ENCODE results near the gene TMEM170A. TPM values are rescaled to one million over a fixed set of nuclear protein-coding genes. Genes with fewer than 3 reads are reported as not detected.

Gene TMEM170A
- total and polyA plus RNA-seq, 2 of the 13 experiments (the other 11 are each of a cell fraction or from before 2014, with no cell fraction given): 35.7 to 39.7 TPM

DNA sequence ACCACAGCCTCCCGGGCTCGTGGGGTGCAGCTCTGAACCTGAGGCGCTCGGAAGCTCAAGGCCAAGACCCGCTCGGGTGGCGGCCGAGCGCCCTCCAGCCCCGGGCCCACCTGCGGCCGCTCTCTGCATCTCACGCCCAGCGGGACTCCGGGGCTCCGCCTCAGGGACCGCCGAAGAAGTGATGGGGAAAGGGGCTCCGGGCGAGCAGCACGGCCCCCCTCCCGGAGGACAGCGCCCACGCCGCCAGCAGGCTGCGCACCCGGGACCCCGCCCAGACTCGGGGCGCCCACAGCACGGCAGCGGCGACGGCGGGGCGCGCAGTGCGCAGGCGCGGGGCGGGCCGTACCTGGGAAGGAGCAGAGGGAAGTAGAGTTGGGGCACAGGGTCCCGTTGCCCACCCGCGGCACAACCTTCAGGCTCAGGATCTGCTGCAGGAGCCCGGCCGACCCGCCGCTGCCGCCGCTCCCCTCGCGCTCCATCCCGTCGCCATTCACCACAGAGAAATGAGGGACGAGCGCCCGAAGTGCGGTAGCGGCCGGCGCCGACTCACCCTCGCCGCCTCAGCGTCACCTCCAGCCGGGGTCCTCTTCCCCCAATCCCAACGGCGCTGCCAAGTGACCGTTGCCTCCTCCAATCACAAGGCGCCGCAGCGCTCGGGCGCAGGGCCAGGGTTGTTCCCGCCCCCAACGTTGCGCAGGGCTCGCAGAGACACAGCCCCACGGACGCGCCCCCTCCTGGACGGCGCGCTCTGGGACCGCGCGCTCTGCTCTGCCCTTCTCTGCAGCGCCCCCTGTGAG is at the start of gene TMEM170A (continued):
- no peak; the same call in 1 of the 2 replicates for TF ChIP-seq PAX8 (CRISPR knock-in tag; IDR thresholded peaks at IDR 0.05; ENCODE audit: borderline replicate concordance)
- peak; percentile 81 for TF ChIP-seq ZNF431 (CRISPR knock-in tag; IDR thresholded peaks at IDR 0.05; ENCODE audit: borderline replicate concordance, low read depth)
- TF ChIP-seq ZNF468 (CRISPR knock-in tag; IDR thresholded peaks at IDR 0.05): peak; percentile 50
- TF ChIP-seq ZNF143 (CRISPR knock-in tag; IDR thresholded peaks at IDR 0.05): peak; percentile 55
- peak; percentile 91 for TF ChIP-seq TAF1 (CRISPR knock-in tag; IDR thresholded peaks at IDR 0.05)
- peak; percentile 99 for TF ChIP-seq MIER3 (CRISPR knock-in tag; IDR thresholded peaks at IDR 0.05; ENCODE audit: borderline replicate concordance)
- no peak for TF ChIP-seq ZNF660 (CRISPR knock-in tag; IDR thresholded peaks at IDR 0.05; ENCODE audit: borderline replicate concordance, low read depth)
- peak; percentile 97 for TF ChIP-seq JARID2 (CRISPR knock-in tag; IDR thresholded peaks at IDR 0.05; ENCODE audit: insufficient replicate concordance)
- TF ChIP-seq KDM5B (CRISPR knock-in tag; IDR thresholded peaks at IDR 0.05; ENCODE audit: borderline replicate concordance): peak; percentile 92
- no peak for TF ChIP-seq SCMH1 (CRISPR knock-in tag; IDR thresholded peaks at IDR 0.05; ENCODE audit: borderline replicate concordance)
- TF ChIP-seq ZHX2 (IDR thresholded peaks at IDR 0.05; ENCODE audit: low read depth): no peak; the same call in 1 of the 2 replicates
- TF ChIP-seq ZHX2 (CRISPR knock-in tag; IDR thresholded peaks at IDR 0.05; ENCODE audit: borderline replicate concordance): 0 out of 2 replicates have a peak, but pooled peaks have one; percentile 68
- no peak for TF ChIP-seq ZNF30 (CRISPR knock-in tag; IDR thresholded peaks at IDR 0.05)
- TF ChIP-seq ATF7 (IDR thresholded peaks at IDR 0.05): no peak
- TF ChIP-seq ATF7 (CRISPR knock-in tag; IDR thresholded peaks at IDR 0.05): peak; percentile 41; the same call in 1 of the 2 replicates
- TF ChIP-seq ZNF792 (CRISPR knock-in tag; IDR thresholded peaks at IDR 0.05): peak; percentile 83; the same call in 1 of the 2 replicates
- 0 out of 2 replicates have a peak, but pooled peaks have one; percentile 38 for TF ChIP-seq FIP1L1 (IDR thresholded peaks at IDR 0.05; ENCODE audit: borderline replicate concordance, insufficient read depth, low read depth, low read length)
- TF ChIP-seq DR1 (CRISPR knock-in tag; IDR thresholded peaks at IDR 0.05): peak; percentile 58; the same call in 1 of the 2 replicates
- TF ChIP-seq SIX1 (CRISPR knock-in tag; IDR thresholded peaks at IDR 0.05; ENCODE audit: borderline replicate concordance): peak; percentile 59; the same call in 1 of the 2 replicates
- TF ChIP-seq ZNF253 (CRISPR knock-in tag; IDR thresholded peaks at IDR 0.05; ENCODE audit: borderline replicate concordance): 0 out of 2 replicates have a peak, but pooled peaks have one; percentile 32
- TF ChIP-seq TIGD3 (CRISPR knock-in tag; IDR thresholded peaks at IDR 0.05; ENCODE audit: borderline replicate concordance): peak; percentile 73; the same call in 1 of the 2 replicates
